ENCODE data around the gene DCHS2.

- TF ChIP-seq CTCF (conservative IDR thresholded peaks at IDR 0.05; ENCODE audit: low read depth in 2 of 2) (peak; percentile 54 to 64), STAT1 (IDR thresholded peaks at IDR 0.05; ENCODE audit: unreplicated experiment) (no peak)
Measured at GRCh38 chr4:154277172-154277571, 214.4 kb downstream of the DCHS2 start.

Data from GM23338 (cell line).